Naive thymus-derived CD4-positive, alpha-beta T cell (primary cell): ENCODE measurements around the gene KIF3B. TPM values are rescaled to one million over a fixed set of nuclear protein-coding genes. Genes with fewer than 3 reads are reported as not detected.

Experiments used
- ATAC-seq: fragments of 150-1000 bp; cut with Tn5 transposase; 2 replicates; pipeline ENCODE4 v1.10.0; 2021; ENCODE audit warnings: mild to moderate bottlenecking, moderate library complexity
- CTCF ChIA-PET: fragments of 350-600 bp; sonication (Branson Sonifier 250); formaldehyde crosslinking; loops from one replicate; lab custom pipeline; 2021; ENCODE audit warnings: antibody characterized with exemption; lab: Charles Lee
- POLR2A ChIA-PET: fragments of 350-600 bp; sonication (Branson Sonifier 250); formaldehyde crosslinking; loops from one replicate; lab custom pipeline; 2021; ENCODE audit warnings: antibody characterized with exemption, inconsistent platforms; lab: Charles Lee
- DNase-seq, 9 donors: peaks; one replicate each; pipeline versions ENCODE4 v3.0.0 to v3.0.0-alpha.2; 2020 to 2022; ENCODE audit warnings: mixed read lengths in 1 of 9
- H3K27ac ChIP-seq: one replicate; pipeline ENCODE4 v1.7.0; 2013; ENCODE audit warnings: mild to moderate bottlenecking, low read depth, low read length, moderate library complexity
- H3K27me3 ChIP-seq, 2 donors: one replicate each; pipeline ENCODE4 v1.7.0; 2013; ENCODE audit warnings: low read length in 2 of 2, mild to moderate bottlenecking in 2 of 2, moderate library complexity in 2 of 2; ENCODE audit not compliant: control insufficient read depth in 2 of 2, insufficient read depth in 2 of 2
- H3K36me3 ChIP-seq, 3 experiments: 1 replicate in 2 of 3; 2 replicates in 1 of 3; pipeline ENCODE4 v1.7.0; 2013; ENCODE audit warnings: low read length in 3 of 3, mild to moderate bottlenecking in 3 of 3, moderate library complexity in 1 of 3; ENCODE audit not compliant: insufficient read depth in 3 of 3, control insufficient read depth in 2 of 3
- H3K4me1 ChIP-seq, 2 donors: one replicate each; pipeline ENCODE4 v1.7.0; 2013; ENCODE audit warnings: low read length in 2 of 2, mild to moderate bottlenecking in 2 of 2, moderate library complexity in 1 of 2; ENCODE audit not compliant: control insufficient read depth in 2 of 2, insufficient read depth in 2 of 2
- H3K4me3 ChIP-seq: 2 replicates; pipeline ENCODE4 v1.7.0; 2013; ENCODE audit warnings: mild to moderate bottlenecking, low read length
- H3K9me3 ChIP-seq, 3 experiments: 1 replicate in 2 of 3; 2 replicates in 1 of 3; pipeline ENCODE4 v1.7.0; 2013; ENCODE audit warnings: low read length in 3 of 3; ENCODE audit not compliant: control insufficient read depth in 2 of 3
- H3K27ac Mint-ChIP-seq, 9 donors: one replicate each; pipeline ENCODE4 v1.8.0; 2020 to 2022; ENCODE audit warnings: mixed read lengths in 9 of 9, mild to moderate bottlenecking in 8 of 9, moderate library complexity in 5 of 9, inconsistent platforms in 2 of 9
- H3K27me3 Mint-ChIP-seq, 5 donors: one replicate each; pipeline ENCODE4 v1.8.0; 2021 to 2022; ENCODE audit warnings: mixed read lengths in 5 of 5, mild to moderate bottlenecking in 1 of 5
- H3K36me3 Mint-ChIP-seq, 5 donors: one replicate each; pipeline ENCODE4 v1.8.0; 2020 to 2022; ENCODE audit warnings: mixed read lengths in 5 of 5, mild to moderate bottlenecking in 3 of 5, inconsistent platforms in 1 of 5
- H3K4me1 Mint-ChIP-seq, 7 donors: one replicate each; pipeline ENCODE4 v1.8.0; 2020 to 2022; ENCODE audit warnings: mixed read lengths in 7 of 7, mild to moderate bottlenecking in 3 of 7, inconsistent platforms in 1 of 7
- H3K4me3 Mint-ChIP-seq, 10 donors: one replicate each; pipeline ENCODE4 v1.8.0; 2020 to 2022; ENCODE audit warnings: mild to moderate bottlenecking in 10 of 10, mixed read lengths in 10 of 10, moderate library complexity in 6 of 10, inconsistent platforms in 2 of 10
- H3K9me3 Mint-ChIP-seq, 11 donors: one replicate each; pipeline ENCODE4 v1.8.0; 2020 to 2022; ENCODE audit warnings: mixed read lengths in 11 of 11, mild to moderate bottlenecking in 4 of 11, inconsistent platforms in 1 of 11, moderate library complexity in 1 of 11
- intact Hi-C, 2 donors: fragments of 100-400 bp; cut with micrococcal nuclease; formaldehyde crosslinking; loops; one replicate each; pipeline ENCODE4 v1.15.1; 2023
- polyA plus RNA-seq, 2 donors: library from polyadenylated mRNA; unstranded; fragments of 300-500 nt; fragmentation: Illumina TruSeq; gene quantifications; one replicate each; pipeline ENCODE4 v1.2.3, GENCODE V29; 2021
- total RNA-seq, 6 experiments: library from RNA in 5 of 6; stranded (reverse) in 5 of 6; gene quantifications; 1 replicate in 5 of 6; 2 replicates in 1 of 6; pipeline ENCODE4 v1.2.3 and lab custom pipeline; 2021 to 2026

KIF3B gene
- total and polyA plus RNA-seq, 7 experiments from 2014 or later: 1.5 to 19.5 (median 11.0) TPM

GRCh38 chr20:32343439-32343838 lies 66.0 kb downstream of the KIF3B start:
- no peaks in the 10 kb centered on the region for H3K9me3 ChIP-seq
- peaks cover 0 to 7% (median 0%) of the 10 kb centered on the region in 5 donors for H3K36me3 Mint-ChIP-seq
- no peak overlapping the region for H3K4me3 Mint-ChIP-seq
- no peak overlapping the region for H3K27ac ChIP-seq
- peak; percentile 26 for ATAC-seq
- no peaks in the 10 kb centered on the region for H3K4me1 ChIP-seq
- H3K27me3 ChIP-seq: no peaks in the 10 kb centered on the region
- H3K27ac Mint-ChIP-seq: no peak overlapping the region
- H3K4me1 Mint-ChIP-seq: peaks cover 0 to 9% (median 0%) of the 10 kb centered on the region in 7 donors
- POLR2A ChIA-PET: no interaction called here
- CTCF ChIA-PET: no interaction called here
- intact Hi-C loops: no loop called here
- H3K27me3 Mint-ChIP-seq: no peaks in the 10 kb centered on the region
- H3K36me3 ChIP-seq: no peaks in the 10 kb centered on the region
- no peak overlapping the region for H3K4me3 ChIP-seq
- no peak for DNase-seq
- no peaks in the 10 kb centered on the region for H3K9me3 Mint-ChIP-seq

DNA sequence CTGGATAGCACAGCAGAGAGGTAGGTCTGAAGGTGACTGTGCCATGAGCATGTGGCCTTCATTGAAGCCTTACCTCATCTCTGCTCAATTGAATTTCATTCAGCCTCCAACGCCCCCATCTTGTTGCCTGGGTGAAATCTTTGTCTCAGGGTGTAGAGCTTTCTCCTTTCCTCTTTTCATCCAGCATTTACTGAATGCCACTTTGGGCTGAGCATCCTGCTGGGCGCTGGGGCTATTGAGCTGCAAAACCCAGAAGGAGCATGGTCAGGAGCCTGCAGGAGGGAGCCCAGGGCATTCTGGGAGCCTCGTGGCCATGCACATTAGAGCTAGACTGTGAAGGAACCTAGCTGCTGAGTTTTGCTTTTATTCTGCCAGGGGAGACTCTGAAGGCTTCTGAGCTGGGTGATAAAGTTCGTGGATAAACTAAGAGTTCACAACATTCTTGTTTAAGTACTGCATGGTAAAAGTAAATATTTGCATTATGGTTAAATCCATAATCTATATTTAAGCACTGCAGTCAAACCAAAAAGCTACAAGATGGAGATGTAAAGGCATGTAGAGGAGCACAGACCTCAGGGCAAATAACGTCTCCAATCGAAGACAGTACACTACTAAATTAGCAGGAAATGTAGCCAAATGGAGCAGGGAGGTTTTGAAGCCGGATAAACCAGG lies 67.5 kb downstream of the KIF3B start:
- H3K27ac ChIP-seq: no peak overlapping the region
- ChIA-PET POLR2A (no interaction called here), CTCF (no interaction called here)
- no peaks in the 10 kb centered on the region for H3K4me1 ChIP-seq
- no peaks in the 10 kb centered on the region for H3K9me3 ChIP-seq
- intact Hi-C loops: no loop called here
- H3K4me3 Mint-ChIP-seq: no peak overlapping the region
- H3K4me1 Mint-ChIP-seq: peaks cover 0 to 6% (median 0%) of the 10 kb centered on the region in 7 donors
- no peak overlapping the region for H3K4me3 ChIP-seq
- ATAC-seq (no peak), DNase-seq (no peak)
- H3K27ac Mint-ChIP-seq: no peak overlapping the region
- H3K36me3 Mint-ChIP-seq: peaks cover 0 to 7% (median 3%) of the 10 kb centered on the region in 5 donors
- no peaks in the 10 kb centered on the region for H3K36me3 ChIP-seq
- no peaks in the 10 kb centered on the region for H3K27me3 Mint-ChIP-seq
- no peaks in the 10 kb centered on the region for H3K27me3 ChIP-seq
- peaks cover 0 to 1% (median 0%) of the 10 kb centered on the region in 11 donors for H3K9me3 Mint-ChIP-seq

GRCh38 chr20:32348207-32348606 lies 70.8 kb downstream of the KIF3B start:
- no peak overlapping the region for H3K4me3 Mint-ChIP-seq

DNA sequence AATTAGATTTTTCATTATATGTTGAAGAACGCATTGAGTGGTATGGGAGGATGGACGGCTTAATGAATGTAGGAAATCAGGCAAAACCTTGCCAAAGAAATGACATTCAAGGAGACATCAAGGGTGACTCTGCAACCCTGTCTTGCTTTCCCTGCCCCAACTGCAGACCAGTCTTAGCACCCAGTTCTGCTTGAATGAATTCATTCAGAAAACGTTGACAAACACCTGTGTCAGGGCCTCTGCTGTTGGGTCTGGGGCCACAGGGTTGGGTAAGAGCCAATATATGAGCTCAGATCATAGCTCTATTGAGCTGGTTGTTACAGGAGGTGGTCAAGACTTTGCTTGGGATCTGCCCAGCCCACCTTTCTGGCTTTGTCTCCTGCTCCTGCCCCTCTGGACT lies 73.0 kb downstream of the KIF3B start:
- intact Hi-C loops: no loop called here
- ATAC-seq (no peak), DNase-seq (no peak)
- Mint-ChIP-seq H3K4me3 (no peak overlapping the region), H3K27me3 (no peaks in the 10 kb centered on the region), H3K27ac (no peak overlapping the region), H3K36me3 (peaks cover 0 to 11% (median 0%) of the 10 kb centered on the region in 5 donors), H3K4me1 (peaks cover 0 to 17% (median 0%) of the 10 kb centered on the region in 7 donors), H3K9me3 (peaks cover 0 to 1% (median 0%) of the 10 kb centered on the region in 11 donors)
- no peak overlapping the region for H3K27ac ChIP-seq
- POLR2A ChIA-PET: no interaction called here
- H3K9me3 ChIP-seq: no peaks in the 10 kb centered on the region
- H3K27me3 ChIP-seq: no peaks in the 10 kb centered on the region
- no peaks in the 10 kb centered on the region for H3K4me1 ChIP-seq
- CTCF ChIA-PET: interaction anchor here (0.6 kb wide), 1 partner anchor 9 kb away, joined by 3 read pairs; no protein-coding TSS in a partner anchor
- no peaks in the 10 kb centered on the region for H3K36me3 ChIP-seq
- no peak overlapping the region for H3K4me3 ChIP-seq

More at GRCh38 chr20:32348207-32348606, 70.8 kb downstream of the KIF3B start:
- Mint-ChIP-seq H3K36me3 (peaks cover 0 to 11% (median 0%) of the 10 kb centered on the region in 5 donors), H3K27ac (no peak overlapping the region), H3K9me3 (peaks cover 0 to 1% (median 0%) of the 10 kb centered on the region in 11 donors), H3K4me1 (peaks cover 0 to 5% (median 0%) of the 10 kb centered on the region in 7 donors), H3K27me3 (no peaks in the 10 kb centered on the region)
- POLR2A ChIA-PET: interaction anchor here (1.5 kb wide), 1 partner anchor 9 kb away, joined by 5 read pairs; no protein-coding TSS in a partner anchor
- no peaks in the 10 kb centered on the region for H3K36me3 ChIP-seq
- intact Hi-C loops: no loop called here
- H3K27me3 ChIP-seq: no peaks in the 10 kb centered on the region
- CTCF ChIA-PET: no interaction called here
- no peak overlapping the region for H3K27ac ChIP-seq
- H3K4me3 ChIP-seq: no peak overlapping the region
- DNase-seq (no peak), ATAC-seq (no peak)
- no peaks in the 10 kb centered on the region for H3K4me1 ChIP-seq
- H3K9me3 ChIP-seq: no peaks in the 10 kb centered on the region

DNA sequence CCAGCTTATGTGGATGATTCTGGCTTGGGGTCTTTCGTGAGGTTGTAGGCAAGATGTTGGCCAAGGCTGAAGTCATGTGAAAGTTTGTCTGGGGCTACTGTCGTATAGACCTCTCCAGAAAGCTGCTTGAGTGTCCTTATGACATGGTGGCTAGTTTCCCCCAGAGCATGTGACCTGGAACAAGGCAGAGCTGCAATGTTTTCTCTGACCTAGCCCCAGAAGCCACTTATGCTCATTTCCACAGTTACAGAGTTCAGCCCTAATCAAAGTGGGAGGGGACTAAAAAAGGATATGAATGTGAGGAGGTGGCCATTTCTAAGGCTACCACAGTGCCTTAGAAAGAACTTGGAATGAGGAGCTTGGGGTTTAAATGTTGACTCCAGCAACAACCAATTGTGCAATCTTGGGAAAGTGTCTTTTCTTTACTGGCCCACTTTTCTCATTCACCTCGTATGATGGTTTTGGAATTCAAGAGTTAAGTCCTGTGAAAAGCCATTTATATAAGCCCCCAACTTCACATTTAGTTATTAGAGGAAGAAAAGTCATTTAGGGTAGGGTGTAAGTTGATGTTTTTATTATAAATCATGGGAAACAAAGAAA lies 74.8 kb downstream of the KIF3B start:
- DNase-seq (no peak), ATAC-seq (no peak)
- ChIA-PET POLR2A (interaction anchor here (0.8 kb wide), 2 partner anchors 9 to 142 kb away, joined by 3 to 4 read pairs; no protein-coding TSS in a partner anchor), CTCF (interaction anchor here (0.6 kb wide), 1 partner anchor 49 kb away, joined by 4 read pairs; no protein-coding TSS in a partner anchor)
- Mint-ChIP-seq H3K4me1 (peaks cover 1 to 29% (median 2%) of the 10 kb centered on the region in 7 donors), H3K9me3 (peaks cover 0 to 1% (median 0%) of the 10 kb centered on the region in 11 donors), H3K36me3 (peaks cover 0 to 11% (median 0%) of the 10 kb centered on the region in 5 donors), H3K27ac (peak overlapping the region in 1 of 9 donors; percentile 23), H3K4me3 (no peak overlapping the region), H3K27me3 (no peaks in the 10 kb centered on the region)
- Histone ChIP-seq H3K9me3 (no peaks in the 10 kb centered on the region), H3K27ac (no peak overlapping the region), H3K27me3 (no peaks in the 10 kb centered on the region), H3K36me3 (no peaks in the 10 kb centered on the region), H3K4me1 (peaks cover 0 to 1% of the 10 kb centered on the region in 2 donors), H3K4me3 (no peak overlapping the region)
- intact Hi-C loops: no loop called here

- no peaks in the 10 kb centered on the region for H3K9me3 ChIP-seq
- Mint-ChIP-seq H3K4me3 (no peak overlapping the region), H3K27me3 (no peaks in the 10 kb centered on the region), H3K36me3 (peaks cover 0 to 10% (median 0%) of the 10 kb centered on the region in 5 donors), H3K4me1 (peaks cover 6 to 34% (median 7%) of the 10 kb centered on the region in 7 donors), H3K9me3 (peaks cover 0 to 1% (median 0%) of the 10 kb centered on the region in 11 donors), H3K27ac (peak overlapping the region in 2 of 9 donors; percentile 61 to 84)
- H3K4me1 ChIP-seq: peaks cover 6% of the 10 kb centered on the region in 2 donors
- no peak for DNase-seq
- POLR2A ChIA-PET: no interaction called here
- CTCF ChIA-PET: no interaction called here
- intact Hi-C loops: no loop called here
- no peaks in the 10 kb centered on the region for H3K27me3 ChIP-seq
- no peak overlapping the region for H3K27ac ChIP-seq
- ATAC-seq: no peak
- H3K4me3 ChIP-seq: no peak overlapping the region
- H3K36me3 ChIP-seq: no peaks in the 10 kb centered on the region
Observed at GRCh38 chr20:32353848-32354496, 76.5 kb downstream of the KIF3B start.
